PFSK-1 (cell line): ENCODE measurements around the gene ATP1A1.

Experiments used
- FOXP2 ChIP-seq: optimal IDR thresholded peaks from 2 replicates; pipeline ENCODE3; 2011; ENCODE audit warnings: borderline replicate concordance, control low read depth, inconsistent platforms; ENCODE audit not compliant: insufficient read depth; ENCODE audit errors: extremely low read length, extremely low read depth
- POLR2AphosphoS5 ChIP-seq: IDR thresholded peaks from 2 replicates; pipeline ENCODE4 v1.6.1; 2012; ENCODE audit warnings: low read depth, mild to moderate bottlenecking, control low read depth, low read length, moderate library complexity
- REST ChIP-seq, 2 experiments: IDR thresholded peaks; 2 replicates each; pipeline versions ENCODE4 v1.6.1 to v1.8.0; 2011 to 2012; ENCODE audit warnings: low read depth in 2 of 2, low read length in 2 of 2, control low read depth in 1 of 2, inconsistent platforms in 1 of 2, mild to moderate bottlenecking in 1 of 2, moderate library complexity in 1 of 2; ENCODE audit not compliant: insufficient read depth in 1 of 2
- SIN3A ChIP-seq: IDR thresholded peaks from 2 replicates; pipeline ENCODE4 v1.6.1; 2012; ENCODE audit warnings: mild to moderate bottlenecking, low read length, moderate library complexity, borderline replicate concordance; ENCODE audit not compliant: insufficient read depth
- TAF1 ChIP-seq: IDR thresholded peaks from 2 replicates; pipeline ENCODE4 v1.6.1; 2012; ENCODE audit warnings: low read length, control low read depth, borderline replicate concordance; ENCODE audit not compliant: insufficient read depth

Gene ATP1A1

GRCh38 chr1:116412898-116413297 is 39.9 kb downstream of the ATP1A1 start:
- TF ChIP-seq FOXP2 (no peak), SIN3A (no peak), POLR2AphosphoS5 (no peak), REST (IDR thresholded peaks at IDR 0.05; ENCODE audit: insufficient read depth in 1 of 2, low read depth in 2 of 2, low read length in 2 of 2) (no peak), TAF1 (no peak)

- TF ChIP-seq POLR2AphosphoS5 (no peak), TAF1 (no peak), FOXP2 (no peak), SIN3A (no peak), REST (IDR thresholded peaks at IDR 0.05; ENCODE audit: insufficient read depth in 1 of 2, low read depth in 2 of 2, low read length in 2 of 2) (no peak)
Observed at GRCh38 chr1:116413414-116413813, 40.4 kb downstream of the ATP1A1 start.

GRCh38 chr1:116414364-116414763 is 41.3 kb downstream of the ATP1A1 start:
- TF ChIP-seq TAF1 = no peak
- no peak for TF ChIP-seq REST (IDR thresholded peaks at IDR 0.05; ENCODE audit: insufficient read depth in 1 of 2, low read depth in 2 of 2, low read length in 2 of 2)
- TF ChIP-seq SIN3A = no peak
- no peak for TF ChIP-seq FOXP2
- TF ChIP-seq POLR2AphosphoS5 = no peak

GRCh38 chr1:116415200-116415698 is 42.2 kb downstream of the ATP1A1 start:
- no peak for TF ChIP-seq REST (IDR thresholded peaks at IDR 0.05; ENCODE audit: insufficient read depth in 1 of 2, low read depth in 2 of 2, low read length in 2 of 2)
- TF ChIP-seq TAF1 = no peak
- TF ChIP-seq POLR2AphosphoS5 = no peak
- TF ChIP-seq FOXP2 = no peak
- TF ChIP-seq SIN3A = no peak
